HEK293T (cell line): Measurements from ENCODE around the gene SLAIN1.

ENCODE experiments used
- CTCF ChIA-PET: fragments of 350-600 bp; formaldehyde crosslinking; extraction: SDS; loops from one replicate; lab custom pipeline; 2021; ENCODE audit warnings: antibody characterized with exemption, inconsistent platforms; lab: Yijun Ruan, JAX
- POLR2A ChIA-PET: fragments of 350-600 bp; formaldehyde crosslinking; extraction: SDS; loops from one replicate; lab custom pipeline; 2020; ENCODE audit warnings: antibody characterized with exemption, inconsistent platforms; lab: Yijun Ruan, JAX
- DNase-seq: peaks from one replicate; pipeline ENCODE4 v3.0.0; 2012; ENCODE audit warnings: mixed read lengths; ENCODE audit errors: extremely low spot score
- ARNT ChIP-seq: fragments of 450-650 bp; IDR thresholded peaks from 2 replicates; pipeline ENCODE4 v1.6.1; 2017; ENCODE audit warnings: mild to moderate bottlenecking
- BHLHE40 ChIP-seq: fragments of 450-650 bp; IDR thresholded peaks from 2 replicates; pipeline ENCODE4 v1.6.1; 2016; ENCODE audit warnings: mild to moderate bottlenecking, moderate library complexity, borderline replicate concordance
- CTBP1 ChIP-seq: fragments of 450-650 bp; IDR thresholded peaks from 2 replicates; pipeline ENCODE4 v1.6.1; 2016; ENCODE audit warnings: borderline replicate concordance
- ELF4 ChIP-seq: fragments of 450-650 bp; IDR thresholded peaks from 2 replicates; pipeline ENCODE4 v1.6.1; 2017; ENCODE audit warnings: antibody characterized with exemption
- FOXA1 ChIP-seq: fragments of 450-650 bp; IDR thresholded peaks from 2 replicates; pipeline ENCODE4 v1.6.1; 2016; ENCODE audit warnings: mild to moderate bottlenecking
- FOXK2 ChIP-seq: fragments of 450-650 bp; IDR thresholded peaks from 2 replicates; pipeline ENCODE4 v1.6.1; 2016; ENCODE audit warnings: mild to moderate bottlenecking
- FOXM1 ChIP-seq: fragments of 450-650 bp; IDR thresholded peaks from 2 replicates; pipeline ENCODE4 v1.6.1; 2017; ENCODE audit warnings: mild to moderate bottlenecking, borderline replicate concordance
- HDGF ChIP-seq: fragments of 450-650 bp; IDR thresholded peaks from 2 replicates; pipeline ENCODE4 v1.6.1; 2017; ENCODE audit warnings: antibody characterized with exemption, borderline replicate concordance
- L3MBTL2 ChIP-seq: fragments of 450-650 bp; conservative IDR thresholded peaks from 2 replicates; pipeline ENCODE4 v1.6.1; 2016; ENCODE audit warnings: mild to moderate bottlenecking
- LEF1 ChIP-seq: fragments of 450-650 bp; IDR thresholded peaks from 2 replicates; pipeline ENCODE4 v1.6.1; 2017; ENCODE audit warnings: mild to moderate bottlenecking, borderline replicate concordance
- NFRKB ChIP-seq: fragments of 450-650 bp; IDR thresholded peaks from 2 replicates; pipeline ENCODE4 v1.6.1; 2016; ENCODE audit warnings: mild to moderate bottlenecking, moderate library complexity
- SP1 ChIP-seq: fragments of 450-650 bp; IDR thresholded peaks from 2 replicates; pipeline ENCODE4 v1.6.1; 2017
- SUZ12 ChIP-seq: fragments of 450-650 bp; IDR thresholded peaks from 2 replicates; pipeline ENCODE4 v1.6.1; 2016; ENCODE audit warnings: mild to moderate bottlenecking
- TARDBP ChIP-seq: fragments of 450-650 bp; IDR thresholded peaks from 2 replicates; pipeline ENCODE4 v1.6.1; 2016
- ZNF384 ChIP-seq: fragments of 450-650 bp; IDR thresholded peaks from 2 replicates; pipeline ENCODE4 v1.6.1; 2016
- TF ChIP-seq, protein P1 (sequence below): fragments of 450-650 bp; IDR thresholded peaks from 2 replicates; pipeline ENCODE4 v1.6.1; 2016

The SLAIN1 gene

DNA sequence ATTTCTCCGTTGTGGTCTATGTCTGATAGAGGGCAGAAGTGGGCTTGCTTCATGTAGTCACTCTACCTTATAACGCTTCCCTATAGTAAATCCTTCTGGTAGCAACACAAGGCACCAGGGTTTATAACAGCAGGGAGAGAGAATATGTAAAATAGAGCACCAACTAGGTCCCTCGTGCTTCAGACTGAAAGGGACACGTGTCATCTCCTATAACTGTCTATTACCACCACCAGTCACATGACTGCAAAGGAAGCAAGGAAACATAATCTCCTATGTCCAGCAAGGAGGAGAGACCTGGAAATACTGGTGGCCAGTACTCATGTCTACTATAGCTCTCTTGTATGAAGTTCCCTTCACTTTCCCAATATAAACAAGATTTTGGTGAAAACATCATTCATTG, 79.2 kb downstream of the SLAIN1 start:
- DNase-seq: no peak
- ChIA-PET CTCF (interaction anchor here (0.7 to 0.8 kb wide), 2 partner anchors 336 to 345 kb away, joined by 3 to 4 read pairs; no protein-coding TSS in a partner anchor), POLR2A (no interaction called here)
- TF ChIP-seq FOXA1: no peak
- TF ChIP-seq L3MBTL2: peak; percentile 86

DNA sequence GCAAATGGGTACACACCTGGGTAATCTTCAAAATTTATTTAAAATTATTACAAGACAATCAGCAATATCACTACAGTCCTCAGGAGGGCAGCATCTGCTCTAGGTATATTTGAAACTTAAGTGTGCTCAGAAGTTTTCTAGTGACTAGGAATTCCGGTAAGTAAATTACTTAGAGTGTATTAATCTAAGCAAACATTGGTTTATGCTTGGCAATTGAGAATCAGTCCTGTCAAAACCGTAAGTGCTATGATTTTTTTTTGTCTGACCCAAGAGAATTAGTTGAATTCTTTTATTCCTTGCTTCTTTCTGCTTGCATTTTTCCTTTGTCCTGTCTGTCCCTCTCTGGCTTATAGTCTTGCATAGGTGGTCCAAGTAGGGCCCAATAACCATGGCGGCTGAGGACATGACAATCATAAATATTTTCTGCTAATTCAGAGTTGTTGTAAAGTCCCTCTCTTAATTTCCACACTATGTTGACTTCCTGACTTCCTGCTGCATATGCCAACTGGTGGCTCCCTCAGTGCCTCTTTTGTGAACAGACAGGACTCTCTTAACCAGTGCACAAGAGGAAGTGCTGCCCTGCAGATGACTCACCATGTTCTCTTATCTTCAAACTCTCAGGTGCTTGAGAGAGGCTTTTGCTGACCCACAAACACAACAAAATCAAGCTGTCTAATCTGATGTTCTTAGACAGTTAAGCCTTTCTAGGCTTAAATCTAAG, 82.2 kb downstream of the SLAIN1 start:
- DNase-seq: peak; percentile 66
- TF ChIP-seq NFRKB (no peak), LEF1 (no peak), CTBP1 (no peak), BHLHE40 (no peak), ZNF384 (no peak), FOXM1 (no peak), ARNT (no peak), HDGF (no peak), FOXK2 (no peak)
- CTCF ChIA-PET: interaction anchor here (0.6 to 1.0 kb wide), 3 partner anchors 29 to 470 kb away, joined by 3 read pairs; no protein-coding TSS in a partner anchor
- POLR2A ChIA-PET: no interaction called here

DNA sequence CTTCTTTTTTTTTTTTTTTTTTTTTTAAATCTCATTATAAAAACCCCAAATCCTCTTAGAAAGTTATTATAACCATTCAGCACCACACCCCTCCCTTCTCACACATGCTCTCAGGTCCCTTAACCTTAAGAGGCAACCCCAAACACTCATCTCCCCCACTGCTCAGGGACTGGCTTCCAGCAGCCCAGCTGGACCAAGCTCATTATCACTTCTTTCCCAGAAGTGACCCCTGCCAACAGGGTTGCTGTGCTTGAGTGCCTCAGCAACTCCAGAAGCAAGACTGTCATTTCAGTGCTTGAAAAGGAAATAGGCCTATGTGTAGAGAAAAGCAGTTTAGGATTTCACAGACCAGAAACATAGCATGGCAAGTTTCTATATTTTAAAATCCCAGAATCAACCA, 84.3 kb downstream of the SLAIN1 start:
- ChIA-PET POLR2A (no interaction called here), CTCF (interaction anchor here (1.6 kb wide), 1 partner anchor 339 kb away, joined by 8 read pairs; no protein-coding TSS in a partner anchor)
- TF ChIP-seq SP1 (no peak), ZNF384 (no peak), NFRKB (no peak), L3MBTL2 (no peak)
- DNase-seq: no peak

DNA sequence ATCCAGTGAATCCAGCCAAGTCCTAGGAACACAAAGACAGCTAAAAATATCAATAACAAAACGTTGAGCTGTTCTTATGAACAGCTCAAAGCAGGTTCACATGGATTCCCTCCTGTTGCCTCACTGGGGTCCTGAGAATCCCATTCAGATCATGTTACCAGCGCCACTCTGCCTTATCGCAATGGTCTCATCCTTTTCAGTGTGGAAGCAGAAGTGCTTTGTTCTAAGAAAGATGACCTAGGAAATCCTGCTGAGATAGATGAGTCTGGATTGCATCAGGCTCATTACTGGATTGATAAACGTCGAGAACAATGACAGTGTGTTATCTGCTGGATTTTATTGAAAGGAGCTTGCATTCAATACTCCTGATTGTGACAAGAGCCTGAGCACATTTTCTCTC, 87.0 kb downstream of the SLAIN1 start:
- no peak for DNase-seq
- ChIA-PET CTCF (interaction anchor here (0.7 to 1.1 kb wide), 3 partner anchors 191 to 337 kb away, joined by 3 to 5 read pairs (median 4); no protein-coding TSS in a partner anchor), POLR2A (no interaction called here)

DNA sequence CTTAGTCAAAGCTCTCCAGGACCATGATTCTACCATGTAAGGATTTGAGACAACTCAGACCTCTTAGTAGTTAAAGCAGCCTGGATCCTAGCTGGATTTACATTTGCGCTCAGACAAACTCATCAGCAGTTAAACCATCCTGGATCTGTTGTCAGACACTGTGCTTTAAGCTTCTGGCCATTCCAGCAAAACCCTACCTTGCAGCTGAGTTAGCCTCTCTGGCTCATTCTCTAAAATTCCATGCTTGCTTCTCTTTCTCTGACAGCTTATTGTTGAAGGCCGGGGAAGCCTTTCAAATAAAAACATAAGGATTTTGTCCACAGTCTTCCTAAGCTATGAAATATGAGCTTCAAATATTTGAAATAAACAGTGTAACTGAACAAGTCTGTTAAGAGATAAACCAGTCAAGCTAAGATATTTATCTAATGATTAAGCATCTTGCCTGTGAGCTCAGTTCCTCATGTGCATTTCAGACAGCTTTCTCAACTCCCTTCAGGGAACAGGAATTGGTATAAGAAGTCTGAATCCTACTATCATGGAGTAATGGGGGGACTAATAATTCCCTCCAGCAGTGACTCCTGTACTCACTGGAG, 89.3 kb downstream of the SLAIN1 start:
- no peak for TF ChIP-seq CTBP1
- TF ChIP-seq SP1: no peak
- POLR2A ChIA-PET: no interaction called here
- CTCF ChIA-PET: interaction anchor here (0.6 kb wide), 3 partner anchors 13 to 533 kb away, joined by 3 read pairs; no protein-coding TSS in a partner anchor
- no peak for DNase-seq

More for the DNA sequence above, 87.0 kb downstream of the SLAIN1 start:
- TF ChIP-seq TARDBP (no peak), ELF4 (no peak), SUZ12 (no peak), L3MBTL2 (no peak), FOXK2 (no peak), LEF1 (no peak), SP1 (no peak), ZNF384 (no peak), CTBP1 (no peak), NFRKB (no peak), ARNT (no peak), FOXA1 (no peak), HDGF (no peak), BHLHE40 (no peak)
- TF ChIP-seq, protein P1, sequence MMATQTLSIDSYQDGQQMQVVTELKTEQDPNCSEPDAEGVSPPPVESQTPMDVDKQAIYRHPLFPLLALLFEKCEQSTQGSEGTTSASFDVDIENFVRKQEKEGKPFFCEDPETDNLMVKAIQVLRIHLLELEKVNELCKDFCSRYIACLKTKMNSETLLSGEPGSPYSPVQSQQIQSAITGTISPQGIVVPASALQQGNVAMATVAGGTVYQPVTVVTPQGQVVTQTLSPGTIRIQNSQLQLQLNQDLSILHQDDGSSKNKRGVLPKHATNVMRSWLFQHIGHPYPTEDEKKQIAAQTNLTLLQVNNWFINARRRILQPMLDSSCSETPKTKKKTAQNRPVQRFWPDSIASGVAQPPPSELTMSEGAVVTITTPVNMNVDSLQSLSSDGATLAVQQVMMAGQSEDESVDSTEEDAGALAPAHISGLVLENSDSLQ: no peak

DNA sequence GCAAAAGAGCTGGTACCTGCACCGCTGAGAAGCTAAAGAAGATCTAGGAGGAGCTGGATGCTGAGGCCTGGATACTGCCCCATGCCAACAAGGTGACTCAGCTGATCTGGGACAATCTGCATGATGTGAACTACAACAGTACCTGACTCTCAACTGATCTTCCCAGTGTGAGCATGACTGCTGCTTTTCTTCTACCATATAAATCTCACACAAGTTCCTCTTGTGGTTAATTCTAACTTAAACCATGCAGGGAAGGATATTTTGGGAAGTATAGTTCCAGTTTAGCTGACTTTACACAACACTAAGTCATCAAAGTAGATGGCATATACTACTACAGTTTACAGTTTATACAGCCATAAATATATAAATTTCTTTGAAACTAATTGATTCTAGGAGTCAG, 91.9 kb downstream of the SLAIN1 start:
- TF ChIP-seq SUZ12: no peak
- TF ChIP-seq NFRKB: no peak
- no peak for TF ChIP-seq FOXK2
- no peak for TF ChIP-seq ARNT
- TF ChIP-seq L3MBTL2: no peak
- TF ChIP-seq ZNF384: no peak
- TF ChIP-seq FOXM1: no peak
- TF ChIP-seq SP1: no peak
- no peak for TF ChIP-seq HDGF
- TF ChIP-seq LEF1: no peak
- TF ChIP-seq, protein P1: no peak
- TF ChIP-seq CTBP1: no peak
- TF ChIP-seq ELF4: no peak
- no peak for TF ChIP-seq TARDBP
- TF ChIP-seq BHLHE40: no peak
- TF ChIP-seq FOXA1: no peak
- no peak for DNase-seq
- CTCF ChIA-PET: no interaction called here
- POLR2A ChIA-PET: no interaction called here

DNA sequence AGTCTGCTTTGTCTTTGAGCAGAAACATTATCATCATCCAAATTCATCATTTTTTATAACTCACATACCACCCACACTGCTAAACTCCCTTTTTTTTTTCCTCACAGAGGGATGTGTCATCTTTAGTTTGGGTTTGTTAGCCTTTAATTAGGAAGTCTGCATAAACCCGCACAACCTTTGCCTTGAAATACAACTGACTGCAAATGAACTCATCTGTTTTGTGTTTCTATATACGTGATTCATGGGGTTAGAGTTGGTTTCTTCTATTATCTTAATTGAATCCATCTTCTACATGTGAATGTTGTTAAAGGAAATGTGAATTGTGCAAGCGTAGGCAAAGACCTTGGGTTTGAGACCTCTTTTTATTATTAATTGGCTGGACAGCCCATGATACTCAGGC, 102.7 kb downstream of the SLAIN1 start:
- TF ChIP-seq ARNT (no peak), FOXM1 (no peak), ZNF384 (no peak), BHLHE40 (no peak), FOXA1 (no peak), L3MBTL2 (no peak), FOXK2 (no peak), ELF4 (no peak), SUZ12 (no peak), LEF1 (no peak), CTBP1 (no peak), NFRKB (no peak), TARDBP (no peak), SP1 (no peak)
- TF ChIP-seq, protein P1: no peak
- CTCF ChIA-PET: no interaction called here
- DNase-seq: no peak
- POLR2A ChIA-PET: no interaction called here
